Measurements from ENCODE around the gene SCYL3. TPM values are rescaled to one million over a fixed set of nuclear protein-coding genes. Genes with fewer than 3 reads are reported as not detected.

The SCYL3 gene
- total RNA-seq, 4 donors from 2014 or later = 6.2 to 14.3 (median 12.8) TPM

DNA sequence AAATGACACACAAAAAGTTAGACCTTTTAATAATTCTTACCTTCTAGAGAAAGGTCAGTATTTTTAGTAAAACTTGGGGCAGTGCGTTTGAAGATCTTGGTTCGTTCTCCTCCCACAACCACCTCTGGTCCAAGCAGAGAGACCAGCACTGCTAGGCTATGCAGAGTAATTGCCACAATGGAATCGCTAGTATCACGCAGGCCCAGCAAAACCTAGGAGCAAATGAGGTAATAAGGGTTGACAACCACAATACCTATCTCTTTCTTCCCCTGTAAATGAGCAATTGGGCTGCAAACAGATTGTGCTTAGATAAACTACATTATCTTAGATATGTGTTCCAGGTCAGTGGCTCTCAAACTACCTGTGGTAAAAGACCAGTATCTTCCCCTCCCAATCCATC, 34.7 kb downstream of the SCYL3 start:
- intact Hi-C loops (cut with DNase I; ENCODE audit: low total_unique reads) (no loop called here), in situ Hi-C loops (cut with MboI; ENCODE audit: low sequenced_read_pairs in 4 of 4) (no loop called here)
- no peak for TF ChIP-seq POLR2A (IDR thresholded peaks at IDR 0.05)
- TF ChIP-seq, protein P1, sequence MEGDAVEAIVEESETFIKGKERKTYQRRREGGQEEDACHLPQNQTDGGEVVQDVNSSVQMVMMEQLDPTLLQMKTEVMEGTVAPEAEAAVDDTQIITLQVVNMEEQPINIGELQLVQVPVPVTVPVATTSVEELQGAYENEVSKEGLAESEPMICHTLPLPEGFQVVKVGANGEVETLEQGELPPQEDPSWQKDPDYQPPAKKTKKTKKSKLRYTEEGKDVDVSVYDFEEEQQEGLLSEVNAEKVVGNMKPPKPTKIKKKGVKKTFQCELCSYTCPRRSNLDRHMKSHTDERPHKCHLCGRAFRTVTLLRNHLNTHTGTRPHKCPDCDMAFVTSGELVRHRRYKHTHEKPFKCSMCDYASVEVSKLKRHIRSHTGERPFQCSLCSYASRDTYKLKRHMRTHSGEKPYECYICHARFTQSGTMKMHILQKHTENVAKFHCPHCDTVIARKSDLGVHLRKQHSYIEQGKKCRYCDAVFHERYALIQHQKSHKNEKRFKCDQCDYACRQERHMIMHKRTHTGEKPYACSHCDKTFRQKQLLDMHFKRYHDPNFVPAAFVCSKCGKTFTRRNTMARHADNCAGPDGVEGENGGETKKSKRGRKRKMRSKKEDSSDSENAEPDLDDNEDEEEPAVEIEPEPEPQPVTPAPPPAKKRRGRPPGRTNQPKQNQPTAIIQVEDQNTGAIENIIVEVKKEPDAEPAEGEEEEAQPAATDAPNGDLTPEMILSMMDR (IDR thresholded peaks at IDR 0.05 in 4 of 5, conservative IDR thresholded peaks at IDR 0.05 in 1 of 5) = no peak
- DNase-seq (no peak), ATAC-seq (no peak)
- Histone ChIP-seq H3K4me3 (no peak overlapping the region), H3K27ac (no peak overlapping the region), H3K27me3 (no peaks in the 10 kb centered on the region), H3K9me3 (no peaks in the 10 kb centered on the region), H3K36me3 (peaks cover 4 to 78% of the 10 kb centered on the region in 2 donors), H3K4me1 (no peaks in the 10 kb centered on the region)

DNA sequence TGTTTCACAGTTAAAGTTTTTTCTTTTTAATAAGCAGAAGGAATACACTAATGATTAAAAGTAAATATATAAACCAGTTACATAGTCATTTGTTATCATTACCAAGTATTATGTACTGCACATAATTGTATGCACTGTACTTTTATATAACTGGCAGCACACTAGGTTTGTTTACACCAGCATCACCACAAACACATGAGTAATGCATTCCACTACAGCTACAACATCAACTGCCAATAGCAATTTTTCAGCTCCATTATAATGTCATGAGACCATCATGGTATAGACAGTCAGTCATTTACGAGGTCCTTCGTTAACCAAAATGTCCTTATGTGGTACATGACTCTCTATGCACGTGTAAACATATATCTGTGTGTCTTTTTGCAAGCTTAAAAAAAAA, 35.2 kb downstream of the SCYL3 start:
- intact Hi-C loops (cut with DNase I; ENCODE audit: low total_unique reads) (no loop called here), in situ Hi-C loops (cut with MboI; ENCODE audit: low sequenced_read_pairs in 4 of 4) (no loop called here)
- Histone ChIP-seq H3K27me3 (no peaks in the 10 kb centered on the region), H3K4me1 (no peaks in the 10 kb centered on the region), H3K9me3 (no peaks in the 10 kb centered on the region), H3K36me3 (peaks cover 4 to 78% of the 10 kb centered on the region in 2 donors), H3K27ac (no peak overlapping the region), H3K4me3 (no peak overlapping the region)
- ATAC-seq (no peak), DNase-seq (no peak)
- TF ChIP-seq POLR2A (IDR thresholded peaks at IDR 0.05) = no peak
- TF ChIP-seq, protein P1 (IDR thresholded peaks at IDR 0.05 in 4 of 5, conservative IDR thresholded peaks at IDR 0.05 in 1 of 5) = no peak

DNA sequence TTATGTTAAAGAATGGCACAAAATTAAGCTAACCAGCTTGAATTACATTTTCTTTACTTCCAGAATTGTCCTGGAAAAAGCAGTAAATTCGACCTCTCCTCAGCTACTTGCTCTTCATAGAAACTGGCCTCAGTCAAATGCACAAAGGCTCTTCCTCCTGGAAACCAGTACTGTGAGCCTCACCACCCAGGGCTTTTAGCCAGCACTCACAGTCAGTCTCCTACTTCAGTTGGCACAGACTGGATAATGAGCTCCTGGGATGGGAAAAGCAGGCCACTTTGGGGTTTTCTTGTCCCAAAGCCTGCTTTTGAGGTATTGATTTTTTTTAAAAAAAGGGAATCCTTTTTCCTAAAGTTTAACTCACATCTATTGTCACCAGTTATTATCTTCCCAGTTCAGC, 40.4 kb downstream of the SCYL3 start:
- Histone ChIP-seq H3K36me3 (peaks cover 0 to 64% of the 10 kb centered on the region in 2 donors), H3K4me1 (no peaks in the 10 kb centered on the region), H3K27me3 (no peaks in the 10 kb centered on the region), H3K4me3 (no peak overlapping the region), H3K27ac (no peak overlapping the region), H3K9me3 (no peaks in the 10 kb centered on the region)
- no peak for TF ChIP-seq POLR2A (IDR thresholded peaks at IDR 0.05)
- TF ChIP-seq, protein P1 (IDR thresholded peaks at IDR 0.05 in 4 of 5, conservative IDR thresholded peaks at IDR 0.05 in 1 of 5) = no peak
- no peak for DNase-seq
- intact Hi-C loops (cut with DNase I; ENCODE audit: low total_unique reads) (no loop called here), in situ Hi-C loops (cut with MboI; ENCODE audit: low sequenced_read_pairs in 4 of 4) (no loop called here)
- ATAC-seq = no peak

DNA sequence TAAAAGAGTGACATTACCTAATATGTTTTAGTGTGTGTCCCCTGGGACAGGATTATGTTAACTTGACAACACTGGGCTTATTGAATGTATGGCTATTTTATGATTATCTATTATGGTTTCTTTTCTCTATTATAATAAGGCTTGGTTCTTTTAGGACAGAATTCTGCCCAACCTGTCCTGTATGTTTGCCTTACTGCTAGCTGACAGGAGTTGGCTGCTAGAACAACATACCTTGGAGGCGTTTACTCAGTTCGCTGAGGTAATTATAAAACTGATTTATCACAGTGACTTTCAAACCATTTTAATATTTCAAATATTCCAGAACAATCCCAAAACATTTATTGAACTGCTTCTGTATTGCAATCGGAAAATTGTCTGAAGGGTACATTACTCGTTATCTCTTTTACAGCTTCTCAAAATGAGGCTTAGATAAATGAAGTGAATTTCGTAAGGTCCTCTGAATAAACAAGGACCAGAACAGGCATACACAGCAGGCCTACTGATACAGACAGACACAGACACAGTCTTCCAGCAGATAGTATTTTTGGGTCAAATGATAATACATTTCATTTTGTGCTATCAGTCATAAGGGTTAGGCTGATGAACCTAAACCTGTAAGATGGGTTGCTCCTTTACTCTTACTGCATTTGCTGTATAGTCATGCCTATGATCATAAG, 44.2 kb downstream of the SCYL3 start:
- intact Hi-C loops (cut with DNase I; ENCODE audit: low total_unique reads) (no loop called here), in situ Hi-C loops (cut with MboI; ENCODE audit: low sequenced_read_pairs in 4 of 4) (no loop called here)
- Histone ChIP-seq H3K4me1 (no peaks in the 10 kb centered on the region), H3K4me3 (no peak overlapping the region), H3K27me3 (no peaks in the 10 kb centered on the region), H3K27ac (no peak overlapping the region), H3K9me3 (no peaks in the 10 kb centered on the region), H3K36me3 (peaks cover 3 to 75% of the 10 kb centered on the region in 2 donors)
- TF ChIP-seq, protein P1 (IDR thresholded peaks at IDR 0.05 in 4 of 5, conservative IDR thresholded peaks at IDR 0.05 in 1 of 5) = no peak
- TF ChIP-seq POLR2A (IDR thresholded peaks at IDR 0.05) = no peak
- no peak for DNase-seq
- ATAC-seq = no peak

DNA sequence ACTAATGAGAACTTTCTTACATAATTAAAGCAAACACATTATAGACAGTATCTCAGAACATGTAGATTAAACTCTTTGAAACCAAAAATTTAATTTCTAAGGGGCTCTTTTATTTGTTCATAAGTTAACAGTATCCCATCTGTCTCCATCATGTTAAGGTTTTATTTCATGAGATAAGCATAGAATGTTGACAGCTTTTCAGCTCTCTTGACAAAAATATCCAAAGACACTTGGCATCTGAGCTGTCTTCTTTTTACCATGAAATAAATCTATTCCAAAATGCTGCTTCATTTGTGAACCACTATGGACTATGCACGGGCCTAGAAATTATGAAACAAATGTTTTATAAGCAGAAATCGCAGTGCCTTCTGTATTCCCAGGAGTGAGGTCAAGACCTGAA, 45.2 kb downstream of the SCYL3 start:
- no peak overlapping the region for H3K4me3 ChIP-seq
- no peaks in the 10 kb centered on the region for H3K27me3 ChIP-seq
- TF ChIP-seq, protein P1 (IDR thresholded peaks at IDR 0.05 in 4 of 5, conservative IDR thresholded peaks at IDR 0.05 in 1 of 5) = no peak
- TF ChIP-seq POLR2A (IDR thresholded peaks at IDR 0.05) = no peak
- intact Hi-C loops (cut with DNase I; ENCODE audit: low total_unique reads) (no loop called here), in situ Hi-C loops (cut with MboI; ENCODE audit: low sequenced_read_pairs in 4 of 4) (no loop called here)
- H3K36me3 ChIP-seq = peaks cover 3 to 65% of the 10 kb centered on the region in 2 donors
- H3K4me1 ChIP-seq = no peaks in the 10 kb centered on the region
- DNase-seq = no peak
- H3K9me3 ChIP-seq = no peaks in the 10 kb centered on the region
- H3K27ac ChIP-seq = no peak overlapping the region
- no peak for ATAC-seq
